ENCODE measurements around the gene PPP1R14D. TPM values are rescaled to one million over a fixed set of nuclear protein-coding genes. Genes with fewer than 3 reads are reported as not detected.

The PPP1R14D gene
- total and polyA plus RNA-seq, 2 experiments from 2014 or later = not detected

GRCh38 chr15:40768521-40769273, 59.8 kb downstream of the PPP1R14D start:
- Mint-ChIP-seq H3K4me1 (peaks cover 39% of the 10 kb centered on the region), H3K27ac (no peak overlapping the region), H3K27me3 (ENCODE audit: insufficient read depth, low read depth, poor library complexity) (peaks cover 18% of the 10 kb centered on the region), H3K36me3 (ENCODE audit: low read depth) (no peaks in the 10 kb centered on the region), H3K4me3 (no peak overlapping the region; the same call in 2 of the 3 replicates), H3K9me3 (no peaks in the 10 kb centered on the region)
- Histone ChIP-seq H3K27ac (ENCODE audit: low read depth) (no peak overlapping the region), H3K79me2 (replicated peaks; ENCODE audit: insufficient read depth) (no peaks in the 10 kb centered on the region), H3F3A (replicated peaks; ENCODE audit: low read depth) (peaks cover 11% of the 10 kb centered on the region), H3K36me3 (ENCODE audit: insufficient read depth) (no peaks in the 10 kb centered on the region), H4K20me1 (replicated peaks; ENCODE audit: insufficient read depth) (no peaks in the 10 kb centered on the region), H3K4me3 (no peak overlapping the region), H2AFZ (no peak overlapping the region), H3K9me2 (ENCODE audit: insufficient read depth) (no peaks in the 10 kb centered on the region), H3K4me1 (ENCODE audit: insufficient read depth) (peaks cover 15% of the 10 kb centered on the region), H3K27me3 (ENCODE audit: insufficient read depth) (no peaks in the 10 kb centered on the region), H3K4me2 (no peak overlapping the region)
- DNase-seq (ENCODE audit: low spot score) (no peak), ATAC-seq (no peak)
- TF ChIP-seq EZH2phosphoT487 (IDR thresholded peaks at IDR 0.05; ENCODE audit: unreplicated experiment) (no peak), EZH2 (IDR thresholded peaks at IDR 0.05; ENCODE audit: low read depth, unreplicated experiment) (no peak), ETS1 (IDR thresholded peaks at IDR 0.05) (no peak), ZNF114 (CRISPR knock-in tag; IDR thresholded peaks at IDR 0.05) (no peak), ZNF462 (CRISPR knock-in tag; IDR thresholded peaks at IDR 0.05) (no peak), POLR2AphosphoS5 (IDR thresholded peaks at IDR 0.05; ENCODE audit: low read depth) (no peak), STAT1 (IDR thresholded peaks at IDR 0.05; ENCODE audit: unreplicated experiment) (no peak), NANOG (IDR thresholded peaks at IDR 0.05; ENCODE audit: borderline replicate concordance) (no peak), CTCF (conservative IDR thresholded peaks at IDR 0.05; ENCODE audit: low read depth in 2 of 2) (no peak), CREB1 (CRISPR knock-in tag; IDR thresholded peaks at IDR 0.05; ENCODE audit: low read depth) (no peak), REST (IDR thresholded peaks at IDR 0.05; ENCODE audit: unreplicated experiment) (no peak), JUNB (IDR thresholded peaks at IDR 0.05; ENCODE audit: unreplicated experiment) (no peak), ZNF331 (CRISPR knock-in tag; IDR thresholded peaks at IDR 0.05; ENCODE audit: low read depth) (no peak)

Measured in GM23338 (cell line).